Measurements from ENCODE around the gene NEK9.
A peak's percentile ranks its signal among the peaks of the same experiment; 100 is the strongest.

NEK9 gene

DNA sequence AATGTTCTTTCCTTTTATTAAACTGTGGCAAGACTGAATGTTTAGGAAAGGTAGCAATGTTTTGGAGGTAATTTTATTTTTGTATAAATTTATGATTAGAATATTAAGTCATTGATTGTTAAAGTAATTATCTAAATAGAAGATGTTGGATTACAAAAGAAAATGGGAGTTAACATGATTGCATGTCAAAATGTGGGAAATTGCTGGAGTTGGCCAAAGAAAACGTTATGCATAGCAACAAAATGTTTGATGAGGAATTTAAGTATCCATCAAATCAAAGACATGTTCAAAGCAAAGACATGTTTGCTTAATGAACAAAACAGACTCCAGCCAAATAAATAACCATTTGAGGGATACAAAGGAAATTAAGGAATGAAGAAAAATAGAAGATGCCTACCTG, 72.4 kb downstream of the NEK9 start:
- no peak for TF ChIP-seq EZH2 (IDR thresholded peaks at IDR 0.05; ENCODE audit: borderline replicate concordance, low read length)
- no peak overlapping the region for H3K27ac ChIP-seq (ENCODE audit: low read depth, low read length, poor library complexity, severe bottlenecking)

DNA sequence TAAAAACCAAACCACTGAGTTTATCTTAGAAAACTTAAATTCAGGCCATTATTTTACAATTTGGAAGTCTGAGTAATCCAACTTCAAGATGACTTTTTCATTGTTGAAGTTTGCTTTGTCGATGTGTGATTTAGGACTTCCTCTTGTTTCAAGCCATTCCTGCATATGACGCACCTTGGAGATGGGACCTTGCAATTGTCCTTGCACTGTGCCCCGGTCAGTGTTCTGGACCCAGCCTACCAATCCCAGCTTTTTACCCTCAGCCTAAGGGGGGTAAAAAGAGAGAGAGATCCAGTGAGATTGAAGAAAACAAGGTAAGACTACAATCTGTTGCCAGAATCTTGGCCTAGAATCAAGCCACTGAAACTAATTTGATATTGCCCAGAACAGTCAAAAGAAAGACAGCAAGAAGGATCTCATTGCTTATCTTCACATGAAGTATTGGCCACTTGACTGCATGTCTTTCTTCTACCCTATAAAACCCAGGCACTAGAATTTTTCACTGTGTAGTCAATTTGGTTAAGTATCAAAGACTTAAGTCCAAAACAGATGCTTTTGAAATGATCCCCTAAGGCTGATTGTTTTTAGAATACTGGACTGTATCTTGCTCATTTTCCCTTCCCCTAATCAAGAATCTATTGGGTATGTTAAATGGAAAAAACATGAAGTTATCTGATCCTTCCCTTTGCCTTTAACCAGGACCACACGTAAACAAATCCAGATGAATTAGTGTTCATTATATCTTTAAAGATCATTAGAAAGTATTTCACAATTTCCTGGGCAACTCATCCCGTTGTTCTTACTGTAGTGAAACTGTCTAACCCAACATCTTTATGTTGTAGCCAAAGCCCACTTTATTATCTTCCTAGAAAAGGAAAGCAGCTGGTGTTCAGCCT, 73.2 kb downstream of the NEK9 start:
- Histone ChIP-seq H3K79me2 (ENCODE audit: insufficient read depth, low read length) (no peaks in the 10 kb centered on the region), H3K4me1 (ENCODE audit: insufficient read depth, low read length, severe bottlenecking) (peaks cover 21% of the 10 kb centered on the region), H4K20me1 (ENCODE audit: insufficient read depth, low read length) (no peaks in the 10 kb centered on the region), H3K9me2 (ENCODE audit: low read depth, low read length) (no peaks in the 10 kb centered on the region), H3K27me3 (ENCODE audit: insufficient read depth, low read length) (no peaks in the 10 kb centered on the region), H3K4me2 (ENCODE audit: low read length) (no peak overlapping the region), H3K9ac (ENCODE audit: low read length) (no peak overlapping the region), H3K36me3 (ENCODE audit: insufficient read depth, low read length) (peaks cover 28% of the 10 kb centered on the region; the same call in 1 of the 2 replicates), H3K9me3 (ENCODE audit: low read length) (no peaks in the 10 kb centered on the region), H2AFZ (ENCODE audit: low read length) (no peak overlapping the region), H3K27ac (ENCODE audit: low read depth, low read length, poor library complexity, severe bottlenecking) (no peak overlapping the region), H3K4me3 (ENCODE audit: low read depth, low read length, poor library complexity, severe bottlenecking) (no peak overlapping the region), H3F3A (ENCODE audit: insufficient read depth, low read length) (0 out of 2 replicates have a peak, but pooled peaks cover 7% of the 10 kb centered on the region)
- no peak for TF ChIP-seq EZH2 (IDR thresholded peaks at IDR 0.05; ENCODE audit: borderline replicate concordance, low read length)
- TF ChIP-seq, protein P1, sequence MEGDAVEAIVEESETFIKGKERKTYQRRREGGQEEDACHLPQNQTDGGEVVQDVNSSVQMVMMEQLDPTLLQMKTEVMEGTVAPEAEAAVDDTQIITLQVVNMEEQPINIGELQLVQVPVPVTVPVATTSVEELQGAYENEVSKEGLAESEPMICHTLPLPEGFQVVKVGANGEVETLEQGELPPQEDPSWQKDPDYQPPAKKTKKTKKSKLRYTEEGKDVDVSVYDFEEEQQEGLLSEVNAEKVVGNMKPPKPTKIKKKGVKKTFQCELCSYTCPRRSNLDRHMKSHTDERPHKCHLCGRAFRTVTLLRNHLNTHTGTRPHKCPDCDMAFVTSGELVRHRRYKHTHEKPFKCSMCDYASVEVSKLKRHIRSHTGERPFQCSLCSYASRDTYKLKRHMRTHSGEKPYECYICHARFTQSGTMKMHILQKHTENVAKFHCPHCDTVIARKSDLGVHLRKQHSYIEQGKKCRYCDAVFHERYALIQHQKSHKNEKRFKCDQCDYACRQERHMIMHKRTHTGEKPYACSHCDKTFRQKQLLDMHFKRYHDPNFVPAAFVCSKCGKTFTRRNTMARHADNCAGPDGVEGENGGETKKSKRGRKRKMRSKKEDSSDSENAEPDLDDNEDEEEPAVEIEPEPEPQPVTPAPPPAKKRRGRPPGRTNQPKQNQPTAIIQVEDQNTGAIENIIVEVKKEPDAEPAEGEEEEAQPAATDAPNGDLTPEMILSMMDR (IDR thresholded peaks at IDR 0.05; ENCODE audit: low read length), result no peak

More for the DNA sequence above, 72.4 kb downstream of the NEK9 start:
- Histone ChIP-seq H3F3A (ENCODE audit: insufficient read depth, low read length) (0 out of 2 replicates have a peak, but pooled peaks cover 7% of the 10 kb centered on the region), H4K20me1 (ENCODE audit: insufficient read depth, low read length) (no peaks in the 10 kb centered on the region), H3K9ac (ENCODE audit: low read length) (no peak overlapping the region), H3K9me3 (ENCODE audit: low read length) (no peaks in the 10 kb centered on the region), H3K4me3 (ENCODE audit: low read depth, low read length, poor library complexity, severe bottlenecking) (no peak overlapping the region), H2AFZ (ENCODE audit: low read length) (no peak overlapping the region), H3K79me2 (ENCODE audit: insufficient read depth, low read length) (no peaks in the 10 kb centered on the region), H3K27me3 (ENCODE audit: insufficient read depth, low read length) (no peaks in the 10 kb centered on the region), H3K36me3 (ENCODE audit: insufficient read depth, low read length) (peaks cover 24% of the 10 kb centered on the region; the same call in 1 of the 2 replicates), H3K4me1 (ENCODE audit: insufficient read depth, low read length, severe bottlenecking) (peaks cover 21% of the 10 kb centered on the region), H3K4me2 (ENCODE audit: low read length) (no peak overlapping the region), H3K9me2 (ENCODE audit: low read depth, low read length) (no peaks in the 10 kb centered on the region)

DNA sequence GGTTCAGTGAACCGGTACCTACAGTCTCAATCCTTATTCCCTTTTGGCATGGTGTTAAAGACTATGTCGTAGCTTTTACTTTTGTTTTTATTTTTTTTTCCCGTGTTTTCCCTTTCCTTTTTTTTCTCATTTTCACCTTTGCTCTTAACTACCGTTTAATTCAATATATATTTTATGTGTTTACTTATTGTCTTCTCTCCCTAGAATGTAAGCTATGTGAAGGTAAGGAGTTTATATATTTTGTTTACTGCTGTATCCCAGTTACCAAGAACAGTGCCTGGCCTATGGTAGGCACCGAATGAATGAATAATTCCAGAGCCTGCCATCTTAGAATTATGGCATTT, 75.3 kb downstream of the NEK9 start:
- H3K9me3 ChIP-seq (ENCODE audit: low read length), result no peaks in the 10 kb centered on the region
- TF ChIP-seq, protein P1 (IDR thresholded peaks at IDR 0.05; ENCODE audit: low read length), result no peak
- no peak for TF ChIP-seq EZH2 (IDR thresholded peaks at IDR 0.05; ENCODE audit: borderline replicate concordance, low read length)
- no peak overlapping the region for H3K27ac ChIP-seq (ENCODE audit: low read depth, low read length, poor library complexity, severe bottlenecking)
- H3K79me2 ChIP-seq (ENCODE audit: insufficient read depth, low read length), result no peaks in the 10 kb centered on the region
- H3K27me3 ChIP-seq (ENCODE audit: insufficient read depth, low read length), result no peaks in the 10 kb centered on the region
- H3K9me2 ChIP-seq (ENCODE audit: low read depth, low read length), result no peaks in the 10 kb centered on the region
- peaks cover 21% of the 10 kb centered on the region for H3K4me1 ChIP-seq (ENCODE audit: insufficient read depth, low read length, severe bottlenecking)
- peak overlapping the region; percentile 73 for H3K4me3 ChIP-seq (ENCODE audit: low read depth, low read length, poor library complexity, severe bottlenecking)
- no peak overlapping the region for H2AFZ ChIP-seq (ENCODE audit: low read length)
- H3K9ac ChIP-seq (ENCODE audit: low read length), result peak overlapping the region; percentile 85; the same call in 1 of the 2 replicates
- H4K20me1 ChIP-seq (ENCODE audit: insufficient read depth, low read length), result no peaks in the 10 kb centered on the region
- H3K36me3 ChIP-seq (ENCODE audit: insufficient read depth, low read length), result peaks cover 30% of the 10 kb centered on the region; the same call in 1 of the 2 replicates
- H3F3A ChIP-seq (ENCODE audit: insufficient read depth, low read length), result 0 out of 2 replicates have a peak, but pooled peaks cover 7% of the 10 kb centered on the region
- peak overlapping the region; percentile 78 for H3K4me2 ChIP-seq (ENCODE audit: low read length)

All from OCI-LY1 (cell line).